NCI-H2107 (cell line): ENCODE results near the gene FAAH2.
"Not testable (repeated sequence)": the region's sequence is repeated elsewhere in the genome, so short reads cannot be mapped to it uniquely, and the experiment has no call there.

Source experiments
- DNase-seq: peaks from one replicate; lab custom pipeline; 2025; lab: John Stamatoyannopoulos, UW

The FAAH2 gene

GRCh38 chrX:57380026-57380796 lies 93.7 kb downstream of the FAAH2 start:
- no peak for DNase-seq

GRCh38 chrX:57394162-57394561 lies 107.7 kb downstream of the FAAH2 start:
- DNase-seq: not testable (repeated sequence)

- DNase-seq: not testable (repeated sequence)
These were observed 116.7 kb downstream of the FAAH2 start for GRCh38 chrX:57403191-57403590.

DNA sequence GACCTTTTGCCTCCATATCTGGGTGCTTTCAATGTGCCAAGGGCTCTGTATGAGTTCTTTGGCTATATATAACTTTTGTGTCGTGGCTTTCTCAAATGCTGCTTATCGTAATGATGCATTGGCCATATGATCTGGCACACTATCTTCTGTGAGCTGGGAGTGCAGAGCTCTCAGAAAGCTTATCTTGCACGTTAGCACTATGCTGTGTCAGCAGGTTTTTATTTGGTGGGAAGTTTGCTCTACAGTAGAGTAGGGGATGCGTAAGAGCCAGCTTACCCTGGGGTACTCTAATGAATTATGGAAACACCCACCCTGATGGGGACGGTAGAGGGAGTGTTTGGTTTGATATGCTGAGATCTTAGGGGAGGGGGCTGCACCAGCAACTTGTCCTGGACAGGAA lies 119.6 kb downstream of the FAAH2 start:
- DNase-seq: no peak

DNA sequence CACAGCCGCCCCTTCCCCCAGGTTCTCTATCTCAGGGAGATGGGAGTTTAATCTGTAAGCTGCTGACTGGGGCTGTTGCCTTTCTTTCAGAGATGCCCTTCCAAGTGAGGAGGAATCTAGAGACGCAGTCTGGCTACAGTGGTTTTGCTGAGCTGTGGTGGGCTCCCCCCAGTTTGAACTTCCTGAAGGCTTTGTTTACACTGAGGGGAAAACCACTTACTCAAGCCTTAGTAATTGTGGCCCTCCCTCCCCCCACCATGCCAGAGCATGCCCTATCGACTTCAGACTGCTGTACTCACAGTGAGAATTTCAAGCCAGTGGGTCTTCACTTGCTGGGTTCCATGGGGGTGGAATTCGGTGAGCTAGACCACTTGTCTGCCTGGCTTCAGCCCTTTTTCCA lies 131.3 kb downstream of the FAAH2 start:
- no peak for DNase-seq

DNA sequence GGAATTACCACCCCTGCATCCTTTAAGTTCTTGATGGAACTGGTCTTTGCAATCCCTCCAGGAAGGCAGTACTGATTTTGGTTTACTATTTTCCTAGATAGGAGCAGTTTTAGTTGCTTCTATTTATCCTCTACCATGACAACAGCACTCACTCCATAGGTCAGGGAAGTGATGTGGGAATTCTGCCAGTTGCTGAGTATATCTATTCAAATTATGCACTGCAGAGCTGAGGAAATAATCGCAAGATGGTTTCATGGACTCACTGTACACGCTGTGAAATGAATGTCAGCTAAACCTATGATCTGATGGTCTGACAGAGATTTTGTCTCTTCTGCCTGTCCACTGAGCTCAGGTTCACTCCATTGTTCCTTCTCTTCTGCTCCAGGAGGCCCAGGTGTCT lies 135.8 kb downstream of the FAAH2 start:
- DNase-seq: no peak

- DNase-seq: no peak
These were observed 136.3 kb downstream of the FAAH2 start for GRCh38 chrX:57422790-57423189.

- no peak for DNase-seq
These were observed 158.6 kb downstream of the FAAH2 start for GRCh38 chrX:57445076-57445475.

DNA sequence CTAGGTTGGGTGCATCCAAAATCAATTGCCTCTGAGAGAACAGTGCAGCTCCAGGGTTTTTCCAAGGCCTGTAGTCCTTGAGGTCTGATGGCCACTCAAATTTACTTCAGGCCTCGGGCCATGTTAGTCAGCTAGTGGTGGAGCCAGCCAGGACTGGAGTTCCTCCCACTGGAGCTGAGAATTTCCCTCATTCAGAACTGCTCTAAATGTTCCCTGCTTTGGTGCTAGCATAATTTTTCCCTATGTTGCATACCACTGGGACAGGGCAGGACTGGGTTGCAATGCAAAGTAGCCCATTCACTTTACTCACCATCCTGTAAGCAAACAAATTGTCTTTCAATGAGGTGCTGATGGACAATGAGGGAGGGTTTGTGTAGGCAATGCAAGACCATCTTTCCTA lies 159.3 kb downstream of the FAAH2 start:
- DNase-seq: no peak

DNA sequence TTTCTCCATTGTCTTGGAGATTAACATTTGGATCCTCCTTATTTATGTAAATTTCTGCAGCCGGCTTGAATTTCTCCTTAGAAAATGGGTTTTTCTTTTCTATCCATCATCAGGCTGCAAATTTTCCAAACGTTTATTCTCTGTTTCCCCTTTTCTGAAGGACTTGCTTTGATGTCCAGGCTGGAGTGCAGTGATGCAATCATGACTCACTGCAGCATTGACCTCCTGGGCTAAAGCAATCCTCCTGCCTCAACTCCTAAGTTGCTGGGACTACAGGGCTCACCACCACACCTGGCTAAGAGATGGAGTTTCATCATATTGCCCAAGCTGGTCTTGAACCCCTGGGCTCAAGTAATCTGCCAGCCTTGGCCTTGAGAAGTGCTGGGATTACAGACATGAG lies 161.3 kb downstream of the FAAH2 start:
- no peak for DNase-seq

DNA sequence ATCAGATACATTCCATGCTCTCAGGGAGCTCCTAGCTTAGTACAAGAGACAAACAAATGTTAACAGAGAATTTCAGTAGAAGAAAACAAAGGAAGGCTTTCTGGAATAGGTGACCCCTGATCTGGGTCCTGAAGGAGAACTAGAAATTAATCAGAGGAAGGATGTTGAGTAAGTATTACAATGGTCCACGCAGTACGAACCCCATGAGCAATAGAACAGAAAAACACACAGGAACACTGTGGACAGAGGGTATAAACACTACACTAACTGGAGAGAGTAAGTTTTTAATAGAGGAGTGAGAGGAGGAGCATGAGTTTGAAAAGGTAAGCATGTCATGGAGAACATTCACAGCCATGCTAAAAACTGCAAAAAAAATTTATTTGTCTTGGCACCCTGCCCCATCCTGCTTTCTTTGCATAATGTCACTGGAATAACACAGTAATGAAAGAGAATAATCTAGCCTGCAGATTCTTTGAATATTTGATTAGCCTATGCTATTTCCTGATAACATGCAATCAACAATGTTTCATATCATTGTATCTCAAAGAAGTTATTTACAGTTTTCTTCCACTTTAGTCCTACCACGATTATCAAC lies 165.0 kb downstream of the FAAH2 start:
- no peak for DNase-seq

- DNase-seq: no peak
These were observed 167.4 kb downstream of the FAAH2 start for GRCh38 chrX:57453901-57454300.

DNA sequence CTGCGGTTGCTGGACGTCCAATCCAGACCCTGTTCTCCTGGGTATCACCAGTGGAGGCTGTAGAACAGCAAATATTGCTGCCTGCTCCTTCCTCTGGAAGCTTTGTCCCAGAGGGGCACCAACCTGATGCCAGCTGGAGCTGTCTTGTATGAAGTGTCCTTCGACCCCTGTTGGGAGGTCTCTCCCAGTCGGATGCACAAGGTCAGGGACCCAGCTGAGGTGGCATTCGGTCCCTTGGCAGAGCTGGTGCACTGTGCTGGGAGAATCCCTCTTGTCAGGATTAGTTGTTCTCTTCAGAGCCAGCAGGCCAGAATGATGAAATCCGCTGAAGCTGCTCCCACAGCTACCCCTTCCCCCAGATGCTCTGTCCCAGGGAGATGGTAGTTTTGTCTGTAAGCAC lies 195.0 kb downstream of the FAAH2 start:
- no peak for DNase-seq

- DNase-seq: no peak
These were observed 230.0 kb downstream of the FAAH2 start for GRCh38 chrX:57516491-57516890.

DNA sequence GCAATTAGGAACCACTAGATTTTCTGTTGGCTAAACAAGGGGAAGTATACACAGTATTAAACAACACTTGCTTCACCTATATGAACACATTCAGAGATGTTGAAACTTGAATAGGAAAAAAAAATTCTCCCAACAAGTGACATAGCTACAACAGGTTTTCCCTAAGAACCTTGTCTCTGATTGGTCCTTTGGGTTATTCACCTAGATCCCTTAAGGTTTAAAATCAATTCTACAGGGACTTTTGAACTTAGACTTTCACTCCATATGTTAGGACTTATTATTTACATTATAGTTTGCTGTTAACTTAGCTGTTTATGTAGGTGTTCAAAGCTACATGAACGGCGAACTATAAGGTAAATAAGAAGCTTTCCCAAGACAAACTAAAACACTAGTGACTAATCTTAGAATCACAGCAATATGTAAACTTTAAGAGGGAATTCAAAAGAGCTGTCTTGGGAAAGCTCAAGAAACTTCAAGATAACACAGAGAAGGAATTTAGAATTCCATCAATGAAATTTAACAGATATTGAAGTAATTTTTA lies 233.1 kb downstream of the FAAH2 start:
- no peak for DNase-seq

DNA sequence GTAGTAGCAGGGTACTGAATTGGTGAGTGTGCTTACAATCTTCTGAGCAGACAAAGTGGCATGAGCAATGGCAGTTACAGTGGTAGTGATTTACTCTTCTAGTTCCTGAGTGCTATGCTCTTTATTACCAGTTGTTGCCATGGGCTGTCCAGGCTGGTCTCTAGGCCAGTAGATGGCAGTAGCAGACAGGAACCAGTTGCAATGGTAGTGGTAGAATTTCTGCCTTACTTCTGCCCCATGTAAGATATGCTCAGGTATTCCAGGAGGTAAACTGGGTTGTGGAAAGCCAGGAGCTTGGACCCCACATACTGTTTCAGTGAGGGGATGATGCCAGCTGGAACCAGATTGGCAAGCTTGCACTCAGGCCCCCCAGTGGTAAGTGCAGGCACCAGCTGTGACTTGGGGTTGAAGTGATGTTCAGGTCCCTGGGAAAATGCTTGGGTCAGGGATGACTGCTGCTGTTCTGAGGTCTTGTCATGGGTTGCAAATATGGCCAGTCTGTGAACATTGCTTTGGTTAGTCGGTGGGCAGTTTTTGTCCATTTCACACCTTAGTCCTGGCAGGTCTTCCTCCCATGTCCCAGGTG lies 242.3 kb downstream of the FAAH2 start:
- no peak for DNase-seq
